WI38 (cell line): Measurements from ENCODE around the gene THAP2.
"Not testable (repeated sequence)": the region's sequence is repeated elsewhere in the genome, so short reads cannot be mapped to it uniquely, and the experiment has no call there.

Experiments
- H3K4me3 ChIP-seq: 2 replicates; pipeline ENCODE4 v1.5.1; 2011; ENCODE audit warnings: low read depth, mild to moderate bottlenecking, control low read depth, low read length
- CTCF ChIP-seq: IDR thresholded peaks from 2 replicates; pipeline ENCODE4 v1.5.1; 2012; ENCODE audit warnings: low read depth, mild to moderate bottlenecking, control low read depth, low read length

Gene THAP2

GRCh38 chr12:71688961-71689570 lies 25.0 kb downstream of the THAP2 start:
- TF ChIP-seq CTCF, result no peak
- no peak overlapping the region for H3K4me3 ChIP-seq

GRCh38 chr12:71691504-71692129 lies 27.5 kb downstream of the THAP2 start:
- no peak for TF ChIP-seq CTCF
- no peak overlapping the region for H3K4me3 ChIP-seq

GRCh38 chr12:71693126-71693525 lies 29.0 kb downstream of the THAP2 start:
- no peak overlapping the region for H3K4me3 ChIP-seq
- no peak for TF ChIP-seq CTCF

GRCh38 chr12:71693651-71694050 lies 29.6 kb downstream of the THAP2 start:
- not testable (repeated sequence) for H3K4me3 ChIP-seq

GRCh38 chr12:71694099-71694820 lies 30.2 kb downstream of the THAP2 start:
- no peak overlapping the region for H3K4me3 ChIP-seq
- TF ChIP-seq CTCF, result no peak

- no peak overlapping the region for H3K4me3 ChIP-seq
- TF ChIP-seq CTCF, result no peak
Measured at GRCh38 chr12:71695782-71696181, 31.7 kb downstream of the THAP2 start.

GRCh38 chr12:71702181-71702580 lies 38.1 kb downstream of the THAP2 start:
- not testable (repeated sequence) for H3K4me3 ChIP-seq

- H3K4me3 ChIP-seq, result no peak overlapping the region
- TF ChIP-seq CTCF, result no peak
Measured at GRCh38 chr12:71702590-71702989, 38.5 kb downstream of the THAP2 start.
